ENCODE results near the gene CRBN. TPM values are rescaled to one million over a fixed set of nuclear protein-coding genes. Genes with fewer than 3 reads are reported as not detected.

The CRBN gene
- total and polyA plus RNA-seq, 10 donors = 33.4 to 123 (median 82.0) TPM

DNA sequence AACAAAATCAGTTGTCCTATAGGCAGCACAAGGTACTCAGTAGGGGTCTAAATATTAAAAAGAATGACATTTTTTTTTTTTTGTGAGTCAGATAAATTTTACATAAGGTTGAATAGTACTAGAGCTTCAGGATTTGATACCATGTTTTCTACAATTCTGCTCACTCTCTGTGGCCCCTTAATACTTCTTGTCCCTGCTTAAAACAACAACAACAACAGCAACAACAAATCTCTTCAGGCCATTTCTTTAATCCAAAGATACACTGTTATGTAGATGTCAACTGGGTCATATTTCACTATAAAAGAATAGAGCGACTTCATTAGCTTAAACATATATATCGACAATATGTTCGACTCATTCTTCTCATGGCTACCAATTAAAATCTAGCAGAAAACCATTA lies 72.3 kb downstream of the CRBN start:
- Histone ChIP-seq H3K4me1 (peaks cover 0 to 11% (median 2%) of the 10 kb centered on the region in 6 donors), H3K27ac (no peak overlapping the region), H3K4me3 (no peak overlapping the region), H3K9me3 (no peaks in the 10 kb centered on the region), H3K27me3 (replicated peaks in 1 of 7) (no peaks in the 10 kb centered on the region), H3K36me3 (no peaks in the 10 kb centered on the region)
- no peak for DNase-seq
- 93 to 98% (median 96%) methylated on average over 3 of the region's 3 CpGs for WGBS, 5 donors
- intact Hi-C loops (cut with DNase I; ENCODE audit: low total_unique reads) = no loop called here
- no peak for TF ChIP-seq POLR2A (IDR thresholded peaks at IDR 0.05)
- TF ChIP-seq POLR2AphosphoS5 (IDR thresholded peaks at IDR 0.05) = no peak
- TF ChIP-seq, protein P1, sequence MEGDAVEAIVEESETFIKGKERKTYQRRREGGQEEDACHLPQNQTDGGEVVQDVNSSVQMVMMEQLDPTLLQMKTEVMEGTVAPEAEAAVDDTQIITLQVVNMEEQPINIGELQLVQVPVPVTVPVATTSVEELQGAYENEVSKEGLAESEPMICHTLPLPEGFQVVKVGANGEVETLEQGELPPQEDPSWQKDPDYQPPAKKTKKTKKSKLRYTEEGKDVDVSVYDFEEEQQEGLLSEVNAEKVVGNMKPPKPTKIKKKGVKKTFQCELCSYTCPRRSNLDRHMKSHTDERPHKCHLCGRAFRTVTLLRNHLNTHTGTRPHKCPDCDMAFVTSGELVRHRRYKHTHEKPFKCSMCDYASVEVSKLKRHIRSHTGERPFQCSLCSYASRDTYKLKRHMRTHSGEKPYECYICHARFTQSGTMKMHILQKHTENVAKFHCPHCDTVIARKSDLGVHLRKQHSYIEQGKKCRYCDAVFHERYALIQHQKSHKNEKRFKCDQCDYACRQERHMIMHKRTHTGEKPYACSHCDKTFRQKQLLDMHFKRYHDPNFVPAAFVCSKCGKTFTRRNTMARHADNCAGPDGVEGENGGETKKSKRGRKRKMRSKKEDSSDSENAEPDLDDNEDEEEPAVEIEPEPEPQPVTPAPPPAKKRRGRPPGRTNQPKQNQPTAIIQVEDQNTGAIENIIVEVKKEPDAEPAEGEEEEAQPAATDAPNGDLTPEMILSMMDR (IDR thresholded peaks at IDR 0.05 in 8 of 11, conservative IDR thresholded peaks at IDR 0.05 in 3 of 11) = no peak

DNA sequence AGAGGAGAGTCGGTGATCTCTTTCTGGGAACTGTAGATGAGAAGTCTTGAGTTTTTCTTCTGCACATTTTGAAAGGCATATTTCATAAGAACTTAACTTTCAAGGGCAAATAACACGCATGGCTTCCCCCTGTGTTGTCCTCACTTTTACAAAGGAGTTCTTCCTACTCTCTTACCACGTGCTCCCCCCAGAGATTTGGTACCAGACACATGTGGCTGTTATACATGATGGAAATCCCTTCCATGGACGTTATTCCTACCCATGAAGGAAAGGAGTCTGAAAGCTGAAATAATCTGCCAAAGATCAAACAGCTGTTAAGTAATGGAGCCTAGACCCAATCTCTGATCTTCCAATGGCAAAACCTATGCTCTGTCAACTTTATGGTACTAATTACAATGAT lies 73.7 kb downstream of the CRBN start:
- 63 to 76% (median 69%) methylated on average over 4 of the region's 4 CpGs for WGBS, 5 donors
- no peak for TF ChIP-seq POLR2AphosphoS5 (IDR thresholded peaks at IDR 0.05)
- TF ChIP-seq, protein P1 (IDR thresholded peaks at IDR 0.05 in 8 of 11, conservative IDR thresholded peaks at IDR 0.05 in 3 of 11) = no peak
- TF ChIP-seq POLR2A (IDR thresholded peaks at IDR 0.05) = no peak

DNA sequence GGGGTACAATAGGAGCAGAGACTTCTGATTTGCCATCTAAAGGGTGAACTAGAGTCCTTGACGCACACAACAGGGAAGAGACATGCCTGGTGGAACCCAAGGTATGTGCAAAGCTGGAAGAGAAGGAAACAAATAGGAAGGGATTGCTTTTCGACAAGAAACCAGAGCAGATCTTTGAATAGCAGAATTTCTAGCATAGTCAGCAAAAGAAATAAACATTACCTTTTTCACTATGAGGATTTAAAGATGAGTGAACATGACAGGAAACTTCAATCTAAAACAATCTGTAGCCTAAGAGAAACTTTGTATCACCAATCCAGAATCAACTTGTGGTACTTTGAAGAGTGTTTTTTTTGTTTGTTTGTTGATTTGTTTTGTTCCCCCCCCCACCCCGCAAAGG lies 74.2 kb downstream of the CRBN start:
- intact Hi-C loops (cut with DNase I; ENCODE audit: low total_unique reads) = no loop called here
- 85 to 92% (median 90%) methylated on average over 3 of the region's 3 CpGs for WGBS, 5 donors
- Histone ChIP-seq H3K36me3 (no peaks in the 10 kb centered on the region), H3K27ac (no peak overlapping the region), H3K4me1 (peaks cover 0 to 3% (median under 1%) of the 10 kb centered on the region in 6 donors), H3K27me3 (replicated peaks in 1 of 7) (no peaks in the 10 kb centered on the region), H3K4me3 (no peak overlapping the region), H3K9me3 (no peaks in the 10 kb centered on the region)
- no peak for DNase-seq
- TF ChIP-seq, protein P1 (IDR thresholded peaks at IDR 0.05 in 8 of 11, conservative IDR thresholded peaks at IDR 0.05 in 3 of 11) = no peak
- TF ChIP-seq POLR2AphosphoS5 (IDR thresholded peaks at IDR 0.05) = no peak
- TF ChIP-seq POLR2A (IDR thresholded peaks at IDR 0.05) = no peak

More for the DNA sequence above, 73.7 kb downstream of the CRBN start:
- H3K36me3 ChIP-seq = no peaks in the 10 kb centered on the region
- H3K27me3 ChIP-seq (replicated peaks in 1 of 7) = no peaks in the 10 kb centered on the region
- H3K27ac ChIP-seq = no peak overlapping the region
- no peak overlapping the region for H3K4me3 ChIP-seq
- intact Hi-C loops (cut with DNase I; ENCODE audit: low total_unique reads) = no loop called here
- no peak for DNase-seq
- no peaks in the 10 kb centered on the region for H3K9me3 ChIP-seq
- peaks cover 0 to 6% (median 2%) of the 10 kb centered on the region in 6 donors for H3K4me1 ChIP-seq

DNA sequence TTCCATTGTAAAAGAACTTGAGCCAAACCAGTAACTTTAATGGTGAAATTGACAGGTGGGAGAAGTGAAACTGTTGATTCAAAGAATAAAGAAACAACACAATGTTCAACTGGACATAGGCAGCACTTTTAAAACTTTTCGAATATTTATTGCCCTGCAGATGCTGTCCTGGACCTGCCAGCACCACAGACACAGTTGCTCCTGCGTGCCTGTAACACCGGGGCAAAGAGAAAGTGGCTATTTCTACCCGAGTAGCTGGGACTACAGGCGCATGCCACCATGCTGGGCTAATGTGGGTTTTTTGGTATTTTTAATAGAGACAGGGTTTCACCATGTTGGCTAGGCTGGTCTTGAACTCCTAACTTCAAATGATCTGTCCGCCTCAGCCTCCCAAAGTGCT lies 76.7 kb downstream of the CRBN start:
- intact Hi-C loops (cut with DNase I; ENCODE audit: low total_unique reads) = no loop called here
- Histone ChIP-seq H3K27ac (no peak overlapping the region), H3K27me3 (replicated peaks in 1 of 7) (peaks cover 0 to 3% (median 0%) of the 10 kb centered on the region in 7 donors), H3K4me3 (no peak overlapping the region), H3K36me3 (no peaks in the 10 kb centered on the region), H3K4me1 (no peaks in the 10 kb centered on the region), H3K9me3 (no peaks in the 10 kb centered on the region)
- TF ChIP-seq POLR2AphosphoS5 (IDR thresholded peaks at IDR 0.05) (no peak), POLR2A (IDR thresholded peaks at IDR 0.05) (no peak)
- TF ChIP-seq, protein P1 (IDR thresholded peaks at IDR 0.05 in 8 of 11, conservative IDR thresholded peaks at IDR 0.05 in 3 of 11) = no peak
- 80 to 90% (median 90%) methylated on average over 6 of the region's 6 CpGs for WGBS, 5 donors
- DNase-seq = no peak
